ENCODE measurements around the gene NAT8L. TPM values are rescaled to one million over a fixed set of nuclear protein-coding genes. Genes with fewer than 3 reads are reported as not detected.

Gene NAT8L
- total and polyA plus RNA-seq, 2 of the 4 experiments (the other 2 are of a cell fraction): 0.05 TPM; not detected in 1

- WGBS, 2 experiments (ENCODE audit: extremely low coverage in 2 of 2, insufficient read length in 1 of 2): 61% methylated on average over 5 of the region's 12 CpGs; no CpG with 5 or more reads in 1 of the 2 experiments
Measured at GRCh38 chr4:2075171-2075986, 16.3 kb downstream of the NAT8L start.

More at GRCh38 chr4:2075171-2075986, 16.3 kb downstream of the NAT8L start:
- Histone ChIP-seq H2BK120ac (ENCODE audit: low read depth, low read length) (no peak overlapping the region), H3K4ac (ENCODE audit: low read depth, low read length) (no peak overlapping the region), H3K23ac (ENCODE audit: low read depth, low read length) (no peak overlapping the region), H3K9ac (ENCODE audit: low read depth, low read length) (no peak overlapping the region), H3K18ac (ENCODE audit: low read depth, low read length) (no peak overlapping the region), H3K27ac (ENCODE audit: insufficient read depth, low read length) (no peak overlapping the region), H3K56ac (ENCODE audit: extremely low read depth, insufficient read depth, low read length) (no peak overlapping the region), H2BK20ac (ENCODE audit: low read depth, low read length) (no peak overlapping the region), H3K4me1 (ENCODE audit: control insufficient read depth, insufficient read depth, low read length) (no peaks in the 10 kb centered on the region), H2AFZ (replicated peaks; ENCODE audit: low read length, poor library complexity) (no peak overlapping the region), H4K5ac (ENCODE audit: low read depth, low read length) (no peak overlapping the region), H3K36me3 (ENCODE audit: control insufficient read depth, insufficient read depth, low read length) (no peaks in the 10 kb centered on the region), H2BK15ac (ENCODE audit: low read depth, low read length) (no peak overlapping the region), H3K4me2 (ENCODE audit: low read depth, low read length) (no peak overlapping the region), H4K91ac (ENCODE audit: insufficient read depth, low read depth, low read length) (no peak overlapping the region), H3K27me3 (ENCODE audit: control insufficient read depth, insufficient read depth, low read length) (peaks cover 19% of the 10 kb centered on the region), H2AK9ac (replicated peaks; ENCODE audit: low read depth, low read length, poor library complexity) (no peak overlapping the region), H4K20me1 (ENCODE audit: insufficient read depth, low read length) (no peaks in the 10 kb centered on the region), H3K79me1 (ENCODE audit: low read depth in 1 of 2, low read length in 2 of 2) (no peaks in the 10 kb centered on the region), H3K14ac (replicated peaks; ENCODE audit: low read depth, low read length) (no peak overlapping the region), H2BK5ac (ENCODE audit: low read depth, low read length, poor library complexity, severe bottlenecking) (no peak overlapping the region), H4K8ac (ENCODE audit: low read depth in 2 of 2, low read length in 2 of 2) (no peak overlapping the region), H3K9me1 (ENCODE audit: insufficient read depth, low read length) (no peaks in the 10 kb centered on the region), H3K4me3 (ENCODE audit: insufficient read depth, low read depth, low read length) (no peak overlapping the region), H3K9me3 (ENCODE audit: control insufficient read depth, insufficient read depth, low read length) (no peaks in the 10 kb centered on the region), H2AK5ac (ENCODE audit: low read depth, low read length) (no peak overlapping the region)
- BruUV-seq (replicated peaks): no TSS peak
- no peak for ATAC-seq (ENCODE audit: low read depth)
- dilution Hi-C loops (cut with HindIII; ENCODE audit: low sequenced_read_pairs, unreplicated experiment): no loop called here
- TF ChIP-seq ELK1 (IDR thresholded peaks at IDR 0.05; ENCODE audit: borderline replicate concordance, low read depth, low read length) (no peak), MAFK (IDR thresholded peaks at IDR 0.05; ENCODE audit: low read depth, low read length) (no peak), FOS (IDR thresholded peaks at IDR 0.05; ENCODE audit: low read depth, low read length) (no peak), BHLHE40 (IDR thresholded peaks at IDR 0.05; ENCODE audit: low read depth, low read length) (no peak), CEBPB (IDR thresholded peaks at IDR 0.05; ENCODE audit: low read depth, low read length) (no peak), CHD1 (IDR thresholded peaks at IDR 0.05; ENCODE audit: low read depth, low read length) (no peak), RAD21 (IDR thresholded peaks at IDR 0.05; ENCODE audit: low read length) (no peak)
- intact Hi-C loops (cut with micrococcal nuclease): no loop called here
- no peak for DNase-seq
- POLR2A ChIA-PET (ENCODE audit: unreplicated experiment): no interaction called here
- CTCF ChIA-PET: no interaction called here
- in situ Hi-C loops (cut with MboI; ENCODE audit: low sequenced_read_pairs): no loop called here
